SU-DHL-6 (cell line): ENCODE measurements around the gene HOXA10.

Experiments
- CTCF ChIP-seq: fragments of 200-600 bp; sonication (generic); IDR thresholded peaks from one replicate; pipeline ENCODE4 v1.5.1; 2017; ENCODE audit warnings: antibody characterized with exemption, mild to moderate bottlenecking, low read length, moderate library complexity; ENCODE audit not compliant: insufficient read depth, poor library complexity, severe bottlenecking
- EZH2phosphoT487 ChIP-seq: fragments of 200-600 bp; sonication (generic), shearing (Covaris generic); conservative IDR thresholded peaks from 2 replicates; pipeline ENCODE4 v1.6.1; 2018; ENCODE audit warnings: mild to moderate bottlenecking, antibody characterized with exemption, low read length, moderate library complexity, mixed read lengths

- TF ChIP-seq CTCF (no peak), EZH2phosphoT487 (no peak)
Measured at GRCh38 chr7:27122077-27122910, 51.8 kb downstream of the HOXA10 start.
